Tibial artery (tissue), 4 donors: ENCODE measurements around the gene PIK3R5.

Source experiments
- DNase-seq, 2 donors: peaks; one replicate each; pipeline ENCODE4 v3.0.0-alpha.2; 2019
- H3K27ac ChIP-seq, 2 donors: fragments of 200-600 bp; sonication (generic) in 1 of 2; 1 replicate in 1 of 2; 2 replicates in 1 of 2; pipeline ENCODE4 v1.5.1; 2018 to 2019; ENCODE audit warnings: mild to moderate bottlenecking in 1 of 2
- H3K27me3 ChIP-seq, 2 donors: fragments of 200-600 bp; sonication (generic) in 1 of 2; one replicate each; pipeline versions ENCODE4 v1.5.1 to v1.6.0; 2016 to 2019
- H3K36me3 ChIP-seq, 3 donors: fragments of 200-600 bp; sonication (generic) in 2 of 3; one replicate each; pipeline ENCODE4 v1.5.1; 2016 to 2019; ENCODE audit warnings: mild to moderate bottlenecking in 2 of 3
- H3K4me1 ChIP-seq, 4 donors: fragments of 200-600 bp; sonication (generic) in 2 of 4; 1 replicate in 3 of 4; 2 replicates in 1 of 4; pipeline ENCODE4 v1.5.1; 2016 to 2019
- H3K4me3 ChIP-seq, 2 donors: fragments of 200-600 bp; sonication (generic) in 1 of 2; 1 replicate in 1 of 2; 2 replicates in 1 of 2; pipeline ENCODE4 v1.5.1; 2018 to 2019; ENCODE audit warnings: mild to moderate bottlenecking in 2 of 2
- H3K9me3 ChIP-seq, 3 donors: fragments of 200-600 bp; sonication (generic) in 1 of 3; one replicate each; pipeline ENCODE4 v1.5.1; 2016 to 2019
- intact Hi-C: fragments of 100-400 bp; cut with DNase I; formaldehyde crosslinking; loops from one replicate; pipeline ENCODE4 v1.15.0; 2023; ENCODE audit warnings: low total_unique reads
- TF ChIP-seq, protein P1 (sequence below), 2 experiments: fragments of 200-600 bp in 1 of 2; fragments of 450-650 bp in 1 of 2; IDR thresholded peaks; one replicate each; pipeline ENCODE4 v1.5.1; 2017 to 2019; ENCODE audit warnings: antibody characterized with exemption in 2 of 2, mild to moderate bottlenecking in 1 of 2, moderate library complexity in 1 of 2

PIK3R5 gene

DNA sequence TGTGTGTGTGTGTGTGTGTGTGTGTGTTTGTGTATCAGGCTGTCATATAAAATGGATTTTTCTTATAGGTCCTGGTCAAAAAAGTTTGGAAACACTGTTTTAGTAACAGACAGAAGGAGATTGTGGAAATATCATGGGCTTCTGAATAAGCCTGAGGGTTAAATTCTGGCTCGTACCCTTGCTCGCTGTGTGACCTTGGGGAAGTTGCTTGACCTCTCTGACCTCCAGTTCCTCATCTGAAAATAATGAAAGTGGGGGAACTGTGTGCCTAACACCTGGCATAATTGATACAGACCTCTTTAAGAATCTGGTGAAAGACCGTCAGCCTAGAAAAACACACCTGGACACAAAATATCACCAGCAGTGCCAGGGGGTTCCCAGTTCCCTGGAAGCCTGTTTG lies 72.4 kb downstream of the PIK3R5 start:
- no peak for DNase-seq
- intact Hi-C loops, result no loop called here
- TF ChIP-seq, protein P1, sequence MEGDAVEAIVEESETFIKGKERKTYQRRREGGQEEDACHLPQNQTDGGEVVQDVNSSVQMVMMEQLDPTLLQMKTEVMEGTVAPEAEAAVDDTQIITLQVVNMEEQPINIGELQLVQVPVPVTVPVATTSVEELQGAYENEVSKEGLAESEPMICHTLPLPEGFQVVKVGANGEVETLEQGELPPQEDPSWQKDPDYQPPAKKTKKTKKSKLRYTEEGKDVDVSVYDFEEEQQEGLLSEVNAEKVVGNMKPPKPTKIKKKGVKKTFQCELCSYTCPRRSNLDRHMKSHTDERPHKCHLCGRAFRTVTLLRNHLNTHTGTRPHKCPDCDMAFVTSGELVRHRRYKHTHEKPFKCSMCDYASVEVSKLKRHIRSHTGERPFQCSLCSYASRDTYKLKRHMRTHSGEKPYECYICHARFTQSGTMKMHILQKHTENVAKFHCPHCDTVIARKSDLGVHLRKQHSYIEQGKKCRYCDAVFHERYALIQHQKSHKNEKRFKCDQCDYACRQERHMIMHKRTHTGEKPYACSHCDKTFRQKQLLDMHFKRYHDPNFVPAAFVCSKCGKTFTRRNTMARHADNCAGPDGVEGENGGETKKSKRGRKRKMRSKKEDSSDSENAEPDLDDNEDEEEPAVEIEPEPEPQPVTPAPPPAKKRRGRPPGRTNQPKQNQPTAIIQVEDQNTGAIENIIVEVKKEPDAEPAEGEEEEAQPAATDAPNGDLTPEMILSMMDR (IDR thresholded peaks at IDR 0.05), result no peak
- H3K4me3 ChIP-seq, result no peak overlapping the region
- H3K36me3 ChIP-seq, result no peaks in the 10 kb centered on the region
- H3K9me3 ChIP-seq, result no peaks in the 10 kb centered on the region
- H3K4me1 ChIP-seq, result peaks cover 0 to 4% (median 0%) of the 10 kb centered on the region in 4 donors
- H3K27ac ChIP-seq, result no peak overlapping the region
- peaks cover 0 to 10% of the 10 kb centered on the region in 2 donors for H3K27me3 ChIP-seq

DNA sequence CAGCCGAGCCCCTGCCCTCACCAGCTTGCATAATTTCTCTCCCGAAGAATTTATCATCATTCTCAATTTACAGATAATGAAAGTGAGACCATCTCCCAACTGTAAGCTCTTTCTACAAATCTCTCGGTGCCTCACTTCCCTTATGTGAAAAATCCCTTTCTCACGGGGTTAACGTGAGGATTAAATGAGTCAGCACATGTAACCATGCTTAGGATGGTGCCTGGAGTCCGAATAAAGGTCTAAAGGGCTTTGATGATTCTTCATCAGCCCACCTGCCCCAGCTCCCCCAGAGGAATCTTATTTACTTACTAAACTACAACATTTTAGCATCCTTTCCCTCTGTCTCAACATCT lies 73.2 kb downstream of the PIK3R5 start:
- no peak overlapping the region for H3K4me3 ChIP-seq
- TF ChIP-seq, protein P1 (IDR thresholded peaks at IDR 0.05), result no peak
- intact Hi-C loops, result no loop called here
- DNase-seq, result no peak
- H3K4me1 ChIP-seq, result peaks cover 0 to 4% (median 0%) of the 10 kb centered on the region in 4 donors
- no peaks in the 10 kb centered on the region for H3K36me3 ChIP-seq
- H3K27ac ChIP-seq, result no peak overlapping the region
- H3K9me3 ChIP-seq, result no peaks in the 10 kb centered on the region
- H3K27me3 ChIP-seq, result peaks cover 0 to 10% of the 10 kb centered on the region in 2 donors

DNA sequence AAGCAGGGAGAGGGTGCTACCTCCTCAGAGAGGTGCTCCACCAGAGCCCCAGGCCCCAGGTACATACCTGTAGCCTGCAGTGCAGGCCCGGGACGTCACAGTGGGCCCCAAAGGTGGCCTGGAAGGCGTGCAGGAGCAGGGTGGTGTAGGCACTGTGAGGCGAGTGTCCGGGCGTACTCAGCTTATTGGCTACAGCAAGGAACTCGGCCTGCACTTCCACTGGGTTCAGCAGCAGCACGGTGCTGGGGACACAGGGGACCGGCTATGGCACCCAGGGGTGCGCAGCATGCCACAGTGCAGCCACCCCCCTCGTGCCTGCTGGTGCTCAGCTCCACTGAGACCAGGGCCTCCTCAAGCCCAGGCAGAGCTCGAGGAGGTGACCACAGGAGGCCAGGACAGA lies 74.8 kb downstream of the PIK3R5 start:
- intact Hi-C loops, result no loop called here
- Histone ChIP-seq H3K4me3 (no peak overlapping the region), H3K27ac (no peak overlapping the region), H3K36me3 (no peaks in the 10 kb centered on the region), H3K9me3 (no peaks in the 10 kb centered on the region), H3K4me1 (peaks cover 0 to 4% (median 0%) of the 10 kb centered on the region in 4 donors), H3K27me3 (peaks cover 0 to under 1% of the 10 kb centered on the region in 2 donors)
- no peak for DNase-seq
- TF ChIP-seq, protein P1 (IDR thresholded peaks at IDR 0.05), result no peak

DNA sequence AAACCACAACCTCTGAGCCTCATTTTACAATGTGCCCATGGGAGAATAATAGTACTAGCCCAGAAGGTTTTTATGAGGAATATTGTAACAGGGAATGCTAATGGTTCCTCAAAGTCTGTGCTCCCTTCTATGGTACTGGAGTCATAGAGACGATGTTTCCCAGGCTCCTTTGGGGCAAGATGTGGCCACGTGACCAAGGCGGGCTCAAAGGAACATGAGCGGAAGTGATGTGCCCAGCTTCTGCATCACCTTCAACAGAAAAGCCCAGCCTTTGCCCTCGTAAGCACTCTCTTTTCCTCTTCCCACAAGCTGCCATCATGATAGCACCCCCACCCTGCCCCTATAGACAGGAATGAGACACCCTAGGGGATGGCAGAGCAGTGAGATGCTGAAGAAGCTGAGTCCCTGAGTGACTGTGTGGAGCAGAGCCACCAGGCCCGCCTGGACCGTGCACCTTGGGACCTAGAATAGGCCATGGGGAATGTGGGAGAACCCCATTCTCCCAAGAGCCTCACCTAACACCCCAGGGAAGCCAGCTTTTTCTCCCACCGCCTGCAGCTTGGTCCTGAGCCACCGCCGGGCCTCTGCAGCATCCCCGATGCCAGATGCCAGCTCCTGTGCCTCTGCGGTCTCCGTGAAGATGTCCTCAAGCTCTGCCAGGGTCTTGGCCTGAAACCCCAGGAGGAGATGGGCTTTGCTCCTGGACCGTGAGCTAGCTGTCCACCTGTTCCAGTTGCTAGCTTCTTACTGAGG lies 75.9 kb downstream of the PIK3R5 start:
- Histone ChIP-seq H3K36me3 (no peaks in the 10 kb centered on the region), H3K27ac (no peak overlapping the region), H3K27me3 (no peaks in the 10 kb centered on the region), H3K9me3 (no peaks in the 10 kb centered on the region), H3K4me1 (no peaks in the 10 kb centered on the region), H3K4me3 (no peak overlapping the region)
- TF ChIP-seq, protein P1 (IDR thresholded peaks at IDR 0.05), result no peak
- intact Hi-C loops, result no loop called here
- DNase-seq, result no peak

DNA sequence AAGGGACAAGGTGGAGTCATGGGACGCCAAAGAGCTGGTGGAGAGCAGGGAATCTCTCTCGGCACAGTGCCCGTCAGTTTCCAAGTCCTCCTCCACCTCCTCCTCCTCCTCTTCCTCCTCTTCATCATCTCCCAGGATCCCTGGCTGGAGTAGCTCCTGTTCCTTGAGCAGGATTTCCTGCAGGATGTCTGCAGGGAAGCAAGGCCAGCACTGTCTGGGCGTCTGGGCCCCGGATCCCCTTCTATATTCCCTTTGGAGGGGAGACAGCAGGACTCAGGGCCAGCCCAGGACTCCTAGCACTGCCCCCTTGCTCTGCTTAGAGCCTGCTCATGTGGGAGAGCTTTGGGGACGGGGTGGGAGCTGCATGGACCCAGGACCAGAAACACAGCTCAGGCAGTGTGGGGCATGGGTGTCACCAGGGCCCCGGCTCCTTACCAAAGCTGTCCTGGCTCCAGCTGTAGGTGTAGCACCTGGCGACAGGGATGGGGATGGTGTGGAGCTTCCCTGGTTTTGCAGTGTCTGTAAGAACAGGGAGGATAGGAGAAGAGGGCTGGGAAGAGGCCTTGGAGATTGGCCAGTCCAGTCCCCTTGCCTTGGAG lies 76.7 kb downstream of the PIK3R5 start:
- no peak overlapping the region for H3K27ac ChIP-seq
- H3K36me3 ChIP-seq, result no peaks in the 10 kb centered on the region
- no peaks in the 10 kb centered on the region for H3K9me3 ChIP-seq
- no peak for DNase-seq
- TF ChIP-seq, protein P1 (IDR thresholded peaks at IDR 0.05), result no peak
- no peaks in the 10 kb centered on the region for H3K4me1 ChIP-seq
- H3K27me3 ChIP-seq, result no peaks in the 10 kb centered on the region
- intact Hi-C loops, result no loop called here
- no peak overlapping the region for H3K4me3 ChIP-seq
